Stomach smooth muscle (tissue), 2 donors: ENCODE results near the gene TTC34.
"Not testable (repeated sequence)": the region's sequence is repeated elsewhere in the genome, so short reads cannot be mapped to it uniquely, and the experiment has no call there.

ENCODE experiments used
- H3K27ac ChIP-seq: one replicate; pipeline ENCODE4 v1.7.0; 2013; ENCODE audit warnings: mild to moderate bottlenecking, low read length, inconsistent platforms
- H3K27me3 ChIP-seq, 2 donors: one replicate each; pipeline ENCODE4 v1.7.0; 2013; ENCODE audit warnings: low read length in 2 of 2; ENCODE audit not compliant: insufficient read depth in 2 of 2, control insufficient read depth in 1 of 2
- H3K36me3 ChIP-seq, 2 donors: one replicate each; pipeline ENCODE4 v1.7.0; 2013; ENCODE audit warnings: low read length in 2 of 2; ENCODE audit not compliant: control insufficient read depth in 2 of 2, insufficient read depth in 2 of 2
- H3K4me1 ChIP-seq: one replicate; pipeline ENCODE4 v1.7.0; 2013; ENCODE audit warnings: low read length; ENCODE audit not compliant: control insufficient read depth, insufficient read depth
- H3K4me3 ChIP-seq, 2 donors: one replicate each; pipeline ENCODE4 v1.7.0; 2013; ENCODE audit warnings: low read length in 2 of 2
- H3K9ac ChIP-seq, 2 donors: one replicate each; pipeline ENCODE4 v1.7.0; 2013; ENCODE audit warnings: low read length in 2 of 2, mild to moderate bottlenecking in 1 of 2
- H3K9me3 ChIP-seq, 2 donors: one replicate each; pipeline ENCODE4 v1.7.0; 2013; ENCODE audit warnings: low read length in 2 of 2; ENCODE audit not compliant: control insufficient read depth in 2 of 2
- donor health status: healthy.
- donor health status: Pancreatic carcinoma.

Gene TTC34

DNA sequence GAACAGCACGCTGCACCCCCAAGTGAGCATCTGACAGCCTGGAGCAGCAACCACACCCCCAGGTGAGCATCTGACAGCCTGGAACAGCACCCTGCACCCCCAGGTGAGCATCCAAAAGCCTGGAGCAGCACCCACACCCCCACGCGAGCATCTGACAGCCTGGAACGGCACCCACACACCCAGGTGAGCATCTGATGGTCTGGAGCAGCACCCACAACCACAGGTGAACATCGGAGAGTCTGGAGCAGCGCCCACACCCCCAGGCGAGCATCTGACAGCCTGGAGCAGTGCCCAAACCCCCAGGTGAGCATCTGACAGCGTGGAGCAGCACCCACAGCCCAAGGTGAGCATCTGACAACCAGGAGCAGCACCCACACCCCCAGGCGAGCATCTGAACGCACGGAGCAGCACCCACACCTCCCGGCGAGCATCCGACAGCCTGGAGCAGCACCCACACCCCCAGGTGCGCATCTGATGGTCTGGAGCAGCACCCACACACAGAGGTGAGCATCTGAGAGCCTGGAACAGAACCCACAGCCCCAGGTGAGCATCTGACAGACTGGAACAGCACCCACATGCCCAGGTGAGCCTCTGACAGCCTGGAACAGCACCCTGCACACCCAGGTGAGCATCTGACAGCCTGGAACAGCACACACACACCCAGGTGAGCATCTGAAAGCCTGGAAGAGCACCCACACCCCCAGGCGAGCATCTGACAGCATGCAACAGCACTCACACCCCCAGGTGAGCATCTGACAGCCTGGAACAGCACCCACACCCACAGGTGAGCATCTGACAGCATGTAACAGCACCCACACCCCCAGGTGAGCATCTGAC is 145.7 kb downstream of the TTC34 start:
- H3K9ac ChIP-seq, H3K4me3 ChIP-seq, H3K9me3 ChIP-seq, H3K4me1 ChIP-seq, H3K36me3 ChIP-seq, H3K27ac ChIP-seq: not testable (repeated sequence)
- H3K27me3 ChIP-seq: peaks cover 24 to 41% of the 10 kb centered on the region in 2 donors

DNA sequence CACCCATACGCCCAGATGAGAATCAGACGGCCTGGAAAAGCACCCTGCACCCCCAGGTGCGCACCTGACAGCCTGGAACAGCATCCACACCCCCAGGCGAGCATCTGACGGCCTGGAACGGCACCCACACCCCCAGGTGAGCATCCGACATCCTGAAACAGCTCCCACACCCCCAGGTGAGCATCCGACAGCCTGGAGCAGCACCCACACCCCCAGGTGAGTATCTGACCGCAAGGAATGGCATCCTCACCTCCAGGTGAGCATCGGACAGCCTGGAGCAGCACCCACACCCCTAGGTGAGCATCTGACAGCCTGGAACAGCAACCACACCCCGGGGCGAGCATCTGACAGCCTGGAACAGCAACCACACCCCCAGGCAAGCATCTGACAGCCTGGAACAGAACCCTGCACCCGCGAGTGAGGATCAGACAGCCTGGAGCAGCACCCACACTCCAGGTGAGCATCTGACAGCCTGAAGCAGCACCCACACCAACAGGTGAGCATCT is 147.0 kb downstream of the TTC34 start:
- H3K27ac ChIP-seq: peak overlapping the region; percentile 31
- not testable (repeated sequence) for H3K9ac ChIP-seq, H3K9me3 ChIP-seq, H3K4me3 ChIP-seq, H3K36me3 ChIP-seq, H3K4me1 ChIP-seq
- peaks cover 24 to 43% of the 10 kb centered on the region in 2 donors for H3K27me3 ChIP-seq

DNA sequence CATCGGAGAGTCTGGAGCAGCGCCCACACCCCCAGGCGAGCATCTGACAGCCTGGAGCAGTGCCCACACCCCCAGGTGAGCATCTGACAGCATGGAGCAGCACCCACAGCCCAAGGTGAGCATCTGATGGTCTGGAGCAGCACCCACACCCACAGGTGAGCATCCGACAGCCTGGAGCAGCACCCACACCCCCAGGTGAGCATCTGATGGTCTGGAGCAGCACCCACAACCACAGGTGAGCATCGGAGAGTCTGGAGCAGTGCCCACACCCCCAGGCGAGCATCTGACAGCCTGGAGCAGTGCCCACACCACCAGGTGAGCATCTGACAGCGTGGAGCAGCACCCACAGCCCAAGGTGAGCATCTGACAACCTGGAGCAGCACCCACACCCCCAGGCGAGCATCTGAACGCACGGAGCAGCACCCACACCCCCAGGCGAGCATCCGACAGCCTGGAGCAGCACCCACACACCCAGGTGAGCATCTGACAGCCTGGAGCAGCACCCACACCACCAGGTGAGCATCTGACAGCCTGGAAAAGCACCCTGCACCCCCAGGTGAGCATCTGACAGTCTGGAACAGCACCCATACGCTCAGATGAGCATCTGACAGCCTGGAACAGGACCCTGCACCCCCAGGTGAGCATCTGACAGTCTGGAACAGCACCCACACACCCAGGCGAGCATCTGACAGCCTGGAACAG is 147.6 kb downstream of the TTC34 start:
- H3K36me3 ChIP-seq, H3K9ac ChIP-seq, H3K4me1 ChIP-seq, H3K4me3 ChIP-seq, H3K9me3 ChIP-seq: not testable (repeated sequence)
- Histone ChIP-seq H3K27ac (peak overlapping the region; percentile 31), H3K27me3 (peaks cover 24 to 43% of the 10 kb centered on the region in 2 donors)

DNA sequence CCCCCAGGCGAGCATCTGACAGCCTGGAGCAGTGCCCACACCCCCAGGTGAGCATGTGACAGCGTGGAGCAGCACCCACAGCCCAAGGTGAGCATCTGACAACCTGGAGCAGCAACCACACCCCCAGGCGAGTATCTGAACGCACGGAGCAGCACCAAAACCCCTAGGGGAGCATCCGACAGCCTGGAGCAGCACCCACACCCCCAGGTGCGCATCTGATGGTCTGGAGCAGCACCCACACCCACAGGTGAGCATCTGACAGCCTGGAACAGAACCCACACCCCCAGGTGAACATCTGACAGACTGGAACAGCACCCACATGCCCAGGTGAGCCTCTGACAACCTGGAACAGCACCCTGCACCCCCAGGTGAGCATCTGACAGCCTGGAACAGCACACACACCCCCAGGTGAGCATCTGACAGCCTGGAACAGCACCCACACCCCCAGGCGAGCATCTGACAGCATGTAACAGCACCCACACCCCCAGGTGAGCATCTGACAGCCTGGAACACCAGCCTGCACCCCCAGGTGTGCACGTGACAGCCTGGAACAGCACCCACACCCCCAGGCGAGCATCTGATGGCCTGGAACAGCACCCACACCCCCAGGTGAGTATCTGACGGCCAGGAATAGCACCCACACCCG is 148.4 kb downstream of the TTC34 start:
- H3K27ac ChIP-seq, H3K4me3 ChIP-seq, H3K9ac ChIP-seq, H3K4me1 ChIP-seq, H3K36me3 ChIP-seq: not testable (repeated sequence)
- Histone ChIP-seq H3K9me3 (peaks cover 0 to 11% of the 10 kb centered on the region in 2 donors), H3K27me3 (peaks cover 24 to 43% of the 10 kb centered on the region in 2 donors)

DNA sequence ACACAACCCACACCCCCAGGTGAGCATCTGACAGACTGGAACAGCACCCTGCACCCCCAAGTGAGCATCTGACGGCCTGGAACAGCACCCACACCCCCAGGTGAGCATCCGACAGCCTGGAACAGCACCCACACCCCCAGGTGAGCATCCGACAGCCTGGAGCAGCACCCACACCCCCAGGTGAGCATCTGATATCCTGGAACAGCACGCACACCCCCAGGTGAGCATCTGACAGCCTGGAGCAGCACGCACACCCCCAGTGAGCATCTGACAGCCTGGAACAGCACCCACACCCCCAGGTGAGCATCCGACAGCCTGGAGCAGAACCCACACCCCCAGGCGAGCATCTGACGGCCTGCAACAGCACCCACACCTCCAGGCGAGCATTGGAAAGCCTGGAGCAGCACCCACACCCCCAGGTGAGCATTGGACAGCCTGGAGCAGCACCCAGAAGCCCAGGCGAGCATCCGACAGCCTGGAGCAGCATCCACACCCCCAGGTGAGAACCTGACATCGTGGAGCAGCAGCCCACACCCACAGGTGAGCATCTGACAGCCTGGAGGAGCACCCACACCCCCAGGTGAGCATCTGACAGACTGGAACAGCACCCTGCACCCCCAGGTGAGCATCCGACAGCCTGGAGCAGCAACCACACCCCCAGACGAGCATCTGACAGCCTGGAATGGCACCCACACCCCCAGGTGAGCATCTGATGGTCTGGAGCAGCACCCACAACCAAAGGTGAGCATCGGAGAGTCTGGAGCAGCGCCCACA is 149.2 kb downstream of the TTC34 start:
- not testable (repeated sequence) for H3K27ac ChIP-seq, H3K4me1 ChIP-seq, H3K36me3 ChIP-seq, H3K9ac ChIP-seq, H3K4me3 ChIP-seq
- Histone ChIP-seq H3K27me3 (peaks cover 24 to 43% of the 10 kb centered on the region in 2 donors), H3K9me3 (peaks cover 0 to 13% of the 10 kb centered on the region in 2 donors)

DNA sequence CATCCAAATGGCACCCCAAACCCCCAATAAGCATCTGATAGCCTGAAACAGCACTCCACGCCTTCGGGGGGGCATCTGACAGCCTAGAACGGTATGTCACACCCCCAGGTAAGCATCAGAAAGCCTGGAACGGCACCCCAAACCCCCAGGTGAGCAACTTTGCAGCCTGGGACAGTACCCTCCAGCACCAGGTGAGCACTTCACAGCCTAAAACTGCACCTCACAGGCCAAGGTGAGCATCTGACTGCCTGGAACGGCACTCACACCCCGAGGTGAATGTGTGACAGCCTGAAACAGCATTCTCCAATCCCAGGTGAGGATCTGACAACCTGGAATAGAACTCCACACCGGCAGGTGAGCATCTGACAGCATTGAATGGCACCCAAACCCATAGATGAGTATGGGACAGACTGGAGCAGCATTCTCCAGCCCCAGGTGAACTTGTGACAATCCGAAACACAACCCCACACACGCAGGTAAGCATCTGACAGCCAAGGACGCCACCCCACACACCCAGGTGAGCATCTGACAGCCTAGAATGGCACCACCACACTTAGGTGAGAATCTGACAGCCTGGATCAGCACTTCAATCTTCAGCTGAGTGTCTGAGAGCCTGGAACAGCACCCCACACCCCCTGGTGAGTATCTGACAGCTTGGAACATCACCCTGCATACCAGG is 150.4 kb downstream of the TTC34 start:
- H3K27me3 ChIP-seq: peaks cover 23 to 42% of the 10 kb centered on the region in 2 donors
- H3K9me3 ChIP-seq: peaks cover 3 to 13% of the 10 kb centered on the region in 2 donors
- no peak overlapping the region for H3K4me3 ChIP-seq
- H3K4me1 ChIP-seq: no peaks in the 10 kb centered on the region
- no peak overlapping the region for H3K9ac ChIP-seq
- no peaks in the 10 kb centered on the region for H3K36me3 ChIP-seq
- no peak overlapping the region for H3K27ac ChIP-seq

DNA sequence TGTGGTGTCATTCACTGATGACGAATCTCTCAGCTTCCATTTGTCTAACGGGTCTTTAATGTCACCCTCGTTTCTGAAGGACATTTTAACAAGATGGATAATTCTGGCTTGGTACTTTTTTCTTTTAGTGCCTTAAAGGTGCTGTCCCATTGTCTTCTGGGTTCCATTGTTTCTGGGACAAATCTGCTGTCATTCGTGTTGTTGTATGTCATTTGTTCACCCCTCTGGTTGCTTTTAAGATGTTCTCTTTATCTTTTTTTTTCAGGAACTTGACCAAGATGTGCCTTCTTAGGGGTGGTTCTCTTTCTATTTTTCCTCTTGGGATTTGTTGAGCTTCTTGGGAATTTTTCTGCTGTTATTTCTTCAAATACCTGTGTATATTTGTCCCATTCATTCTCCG is 154.7 kb downstream of the TTC34 start:
- Histone ChIP-seq H3K4me1 (peaks cover 15% of the 10 kb centered on the region), H3K9me3 (peaks cover 3 to 13% of the 10 kb centered on the region in 2 donors), H3K9ac (no peak overlapping the region), H3K27ac (no peak overlapping the region), H3K36me3 (no peaks in the 10 kb centered on the region), H3K27me3 (peaks cover 0 to 6% of the 10 kb centered on the region in 2 donors), H3K4me3 (no peak overlapping the region)

DNA sequence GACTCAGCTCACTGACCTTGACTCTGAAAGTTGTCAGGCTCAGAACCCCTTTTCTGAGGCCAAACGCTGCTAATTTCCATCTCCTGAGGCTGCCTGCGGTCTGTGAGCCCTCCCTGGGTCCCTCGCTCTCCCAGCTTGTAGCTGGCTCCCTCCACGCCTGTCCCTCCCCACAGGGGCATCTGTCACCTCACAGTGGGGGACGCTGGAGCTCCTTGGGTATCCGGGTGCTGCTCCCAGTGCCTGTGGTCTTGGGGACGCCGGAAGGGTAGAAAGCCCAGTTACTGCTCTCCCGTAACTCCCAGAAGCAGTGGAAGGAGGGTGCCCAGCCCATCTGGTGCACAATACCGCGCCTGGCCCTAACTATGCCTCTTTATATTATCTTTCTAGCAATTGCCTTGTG is 155.7 kb downstream of the TTC34 start:
- H3K27ac ChIP-seq: no peak overlapping the region
- H3K9ac ChIP-seq: no peak overlapping the region
- peaks cover 19% of the 10 kb centered on the region for H3K4me1 ChIP-seq
- H3K4me3 ChIP-seq: no peak overlapping the region
- H3K9me3 ChIP-seq: peaks cover 3 to 13% of the 10 kb centered on the region in 2 donors
- H3K27me3 ChIP-seq: peaks cover 0 to 2% of the 10 kb centered on the region in 2 donors
- no peaks in the 10 kb centered on the region for H3K36me3 ChIP-seq

DNA sequence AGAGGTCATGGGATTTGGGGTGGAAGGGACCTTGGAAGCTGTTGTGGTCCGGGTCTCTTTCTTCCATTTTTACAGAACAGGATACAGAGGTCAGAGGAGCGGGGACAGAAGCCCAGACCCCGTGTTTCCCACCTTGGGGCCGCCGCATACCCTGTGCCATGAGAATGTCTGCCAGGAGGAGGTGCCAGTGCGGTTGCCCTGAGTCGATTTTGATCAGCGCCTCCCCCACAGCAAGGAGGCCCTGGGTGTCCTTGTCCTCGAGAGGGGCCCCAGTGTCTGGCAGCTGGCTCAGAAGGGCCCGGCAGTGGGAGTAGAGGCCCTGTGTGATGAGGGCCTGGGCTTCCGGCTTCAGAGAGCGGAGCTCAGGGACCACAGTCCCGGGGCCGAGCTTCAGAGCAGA is 156.3 kb downstream of the TTC34 start:
- Histone ChIP-seq H3K36me3 (no peaks in the 10 kb centered on the region), H3K9me3 (peaks cover 3 to 13% of the 10 kb centered on the region in 2 donors), H3K4me1 (peaks cover 19% of the 10 kb centered on the region), H3K4me3 (no peak overlapping the region), H3K27me3 (no peaks in the 10 kb centered on the region), H3K27ac (no peak overlapping the region), H3K9ac (no peak overlapping the region)
